A549 (cell line): ENCODE data around the gene FNIP2.

Experiments
- CHD4 ChIP-seq: fragments of 200-600 bp; sonication (generic); IDR thresholded peaks from 2 replicates; pipeline ENCODE4 v1.6.1; 2016; ENCODE audit warnings: antibody characterized with exemption, mild to moderate bottlenecking, borderline replicate concordance
- EP300 ChIP-seq, 2 experiments: fragments of >200 bp; sonication (Bioruptor Twin); formaldehyde crosslinking; IDR thresholded peaks; 2 replicates in 1 of 2; 3 replicates in 1 of 2; pipeline ENCODE4 v1.6.1; 2016 to 2017
- FOSL2 ChIP-seq, 2 experiments: fragments of 450-650 bp in 1 of 2; fragments of >200 bp in 1 of 2; sonication (Bioruptor Twin) in 1 of 2; formaldehyde crosslinking; IDR thresholded peaks; 2 replicates each; pipeline versions ENCODE4 v1.5.0 to v1.6.1; 2016 to 2020; ENCODE audit warnings: mild to moderate bottlenecking in 1 of 2, moderate library complexity in 1 of 2
- JUNB ChIP-seq: fragments of >200 bp; sonication (Bioruptor Twin); formaldehyde crosslinking; IDR thresholded peaks from 2 replicates; pipeline ENCODE4 v1.6.1; 2016
- MAFK ChIP-seq: fragments of 450-650 bp; IDR thresholded peaks from 2 replicates; pipeline ENCODE4 v1.6.1; 2014; ENCODE audit not compliant: partially characterized antibody
- PHF8 ChIP-seq: fragments of 200-600 bp; sonication (generic); IDR thresholded peaks from 2 replicates; pipeline ENCODE4 v1.6.1; 2016; ENCODE audit warnings: low read depth, mild to moderate bottlenecking, antibody characterized with exemption, moderate library complexity, borderline replicate concordance
- POLR2A ChIP-seq: IDR thresholded peaks from 2 replicates; pipeline ENCODE4 v1.6.1; 2012; ENCODE audit warnings: mild to moderate bottlenecking, low read length
- REST ChIP-seq: fragments of 200-600 bp; sonication (generic); IDR thresholded peaks from 2 replicates; pipeline ENCODE4 v1.6.1; 2016; ENCODE audit warnings: antibody characterized with exemption, mild to moderate bottlenecking, moderate library complexity
- RFX5 ChIP-seq: fragments of 450-650 bp; IDR thresholded peaks from 2 replicates; pipeline ENCODE4 v1.7.1; 2014; ENCODE audit warnings: antibody characterized with exemption, mild to moderate bottlenecking, moderate library complexity
- TP53 ChIP-seq: fragments of 250-450 bp; sonication (Bioruptor Pico); IDR thresholded peaks from 2 replicates; pipeline ENCODE4 v1.5.0; 2021; ENCODE audit warnings: mild to moderate bottlenecking, moderate library complexity
- TF ChIP-seq, protein P1 (sequence below): fragments of 450-650 bp; IDR thresholded peaks from 2 replicates; pipeline ENCODE4 v1.6.1; 2014; ENCODE audit warnings: antibody characterized with exemption
- TF ChIP-seq, protein P2 (sequence below): fragments of >200 bp; sonication (Bioruptor Twin); formaldehyde crosslinking; IDR thresholded peaks from 3 replicates; pipeline ENCODE4 v1.5.1; 2016
- TF ChIP-seq, protein P3 (sequence below): fragments of 250-450 bp; sonication (Bioruptor Pico); IDR thresholded peaks from 2 replicates; pipeline ENCODE4 v1.5.0; 2021; ENCODE audit warnings: mild to moderate bottlenecking, moderate library complexity, borderline replicate concordance

DNA sequence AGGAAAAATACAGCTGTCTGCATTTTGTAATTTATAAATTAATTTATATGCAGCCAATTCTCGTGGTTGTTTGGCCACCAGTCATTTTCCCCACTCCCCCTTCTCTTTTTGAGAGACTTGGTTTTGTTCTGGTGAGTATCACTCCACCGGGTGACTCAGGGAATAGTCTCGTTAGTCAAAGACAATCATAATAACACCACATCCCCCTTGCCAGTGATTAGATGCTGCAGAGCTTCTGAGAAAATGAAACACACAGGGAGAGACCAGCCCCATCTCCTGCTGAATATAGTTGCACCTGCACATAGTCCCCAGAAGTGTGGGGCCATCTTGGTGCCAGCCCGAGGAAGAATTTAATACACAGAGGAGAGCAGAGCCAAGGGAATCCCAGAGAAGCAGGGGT is 8.0 kb upstream of the FNIP2 start:
- TF ChIP-seq, protein P1, sequence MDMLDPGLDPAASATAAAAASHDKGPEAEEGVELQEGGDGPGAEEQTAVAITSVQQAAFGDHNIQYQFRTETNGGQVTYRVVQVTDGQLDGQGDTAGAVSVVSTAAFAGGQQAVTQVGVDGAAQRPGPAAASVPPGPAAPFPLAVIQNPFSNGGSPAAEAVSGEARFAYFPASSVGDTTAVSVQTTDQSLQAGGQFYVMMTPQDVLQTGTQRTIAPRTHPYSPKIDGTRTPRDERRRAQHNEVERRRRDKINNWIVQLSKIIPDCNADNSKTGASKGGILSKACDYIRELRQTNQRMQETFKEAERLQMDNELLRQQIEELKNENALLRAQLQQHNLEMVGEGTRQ = no peak
- TF ChIP-seq, protein P2, sequence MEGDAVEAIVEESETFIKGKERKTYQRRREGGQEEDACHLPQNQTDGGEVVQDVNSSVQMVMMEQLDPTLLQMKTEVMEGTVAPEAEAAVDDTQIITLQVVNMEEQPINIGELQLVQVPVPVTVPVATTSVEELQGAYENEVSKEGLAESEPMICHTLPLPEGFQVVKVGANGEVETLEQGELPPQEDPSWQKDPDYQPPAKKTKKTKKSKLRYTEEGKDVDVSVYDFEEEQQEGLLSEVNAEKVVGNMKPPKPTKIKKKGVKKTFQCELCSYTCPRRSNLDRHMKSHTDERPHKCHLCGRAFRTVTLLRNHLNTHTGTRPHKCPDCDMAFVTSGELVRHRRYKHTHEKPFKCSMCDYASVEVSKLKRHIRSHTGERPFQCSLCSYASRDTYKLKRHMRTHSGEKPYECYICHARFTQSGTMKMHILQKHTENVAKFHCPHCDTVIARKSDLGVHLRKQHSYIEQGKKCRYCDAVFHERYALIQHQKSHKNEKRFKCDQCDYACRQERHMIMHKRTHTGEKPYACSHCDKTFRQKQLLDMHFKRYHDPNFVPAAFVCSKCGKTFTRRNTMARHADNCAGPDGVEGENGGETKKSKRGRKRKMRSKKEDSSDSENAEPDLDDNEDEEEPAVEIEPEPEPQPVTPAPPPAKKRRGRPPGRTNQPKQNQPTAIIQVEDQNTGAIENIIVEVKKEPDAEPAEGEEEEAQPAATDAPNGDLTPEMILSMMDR = no peak
- TF ChIP-seq PHF8 (no peak), TP53 (CRISPR knock-in tag) (no peak), MAFK (no peak), REST (no peak), FOSL2 (IDR thresholded peaks at IDR 0.05) (no peak), FOSL2 (CRISPR knock-in tag; IDR thresholded peaks at IDR 0.05) (no peak), RFX5 (no peak), EP300 (IDR thresholded peaks at IDR 0.05) (no peak), JUNB (no peak), CHD4 (no peak), POLR2A (no peak)
- TF ChIP-seq, protein P3, sequence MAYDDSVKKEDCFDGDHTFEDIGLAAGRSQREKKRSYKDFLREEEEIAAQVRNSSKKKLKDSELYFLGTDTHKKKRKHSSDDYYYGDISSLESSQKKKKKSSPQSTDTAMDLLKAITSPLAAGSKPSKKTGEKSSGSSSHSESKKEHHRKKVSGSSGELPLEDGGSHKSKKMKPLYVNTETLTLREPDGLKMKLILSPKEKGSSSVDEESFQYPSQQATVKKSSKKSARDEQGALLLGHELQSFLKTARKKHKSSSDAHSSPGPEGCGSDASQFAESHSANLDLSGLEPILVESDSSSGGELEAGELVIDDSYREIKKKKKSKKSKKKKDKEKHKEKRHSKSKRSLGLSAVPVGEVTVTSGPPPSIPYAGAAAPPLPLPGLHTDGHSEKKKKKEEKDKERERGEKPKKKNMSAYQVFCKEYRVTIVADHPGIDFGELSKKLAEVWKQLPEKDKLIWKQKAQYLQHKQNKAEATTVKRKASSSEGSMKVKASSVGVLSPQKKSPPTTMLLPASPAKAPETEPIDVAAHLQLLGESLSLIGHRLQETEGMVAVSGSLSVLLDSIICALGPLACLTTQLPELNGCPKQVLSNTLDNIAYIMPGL = no peak
